ENCODE results near the gene DNAH1. TPM values are rescaled to one million over a fixed set of nuclear protein-coding genes. Genes with fewer than 3 reads are reported as not detected.

The DNAH1 gene
- total RNA-seq, 1 experiment from 2014 or later, result 5.9 TPM

GRCh38 chr3:52432225-52432624, 116.1 kb downstream of the DNAH1 start:
- Histone ChIP-seq H3K79me2 (ENCODE audit: low read depth) (no peaks in the 10 kb centered on the region), H3K9me2 (ENCODE audit: insufficient read depth) (no peaks in the 10 kb centered on the region), H3K4me1 (replicated peaks; ENCODE audit: insufficient read depth) (peaks cover 9% of the 10 kb centered on the region; the same call in 1 of the 2 replicates), H4K20me1 (ENCODE audit: insufficient read depth) (no peaks in the 10 kb centered on the region), H3F3A (ENCODE audit: insufficient read depth, low read depth) (no peaks in the 10 kb centered on the region), H3K4me2 (no peak overlapping the region), H3K4me3 (no peak overlapping the region), H3K27ac (no peak overlapping the region), H3K27me3 (ENCODE audit: insufficient read depth, low read depth) (no peaks in the 10 kb centered on the region), H3K36me3 (ENCODE audit: low read depth) (no peaks in the 10 kb centered on the region), H2AFZ (no peak overlapping the region), H3K9me3 (ENCODE audit: insufficient read depth, low read depth) (no peaks in the 10 kb centered on the region)
- no peak for DNase-seq
- ChIA-PET CTCF (interaction anchor here (0.6 kb wide), 1 partner anchor 700 kb away, joined by 3 read pairs; no protein-coding TSS in a partner anchor), POLR2A (ENCODE audit: unreplicated experiment) (interaction anchor here (0.6 kb wide), 1 partner anchor 251 kb away, joined by 51 read pairs; no protein-coding TSS in a partner anchor)
- TF ChIP-seq CTCF (conservative IDR thresholded peaks at IDR 0.05), result no peak
- TF ChIP-seq EZH2 (IDR thresholded peaks at IDR 0.05; ENCODE audit: low read depth), result no peak
- BruUV-seq (replicated peaks), result no TSS peak
- intact Hi-C loops (cut with micrococcal nuclease; ENCODE audit: unreplicated experiment), result no loop called here

GRCh38 chr3:52432691-52433141, 116.6 kb downstream of the DNAH1 start:
- Histone ChIP-seq H3K27ac (no peak overlapping the region), H3K4me2 (peak overlapping the region; percentile 8; the same call in 1 of the 2 replicates), H3K4me1 (replicated peaks; ENCODE audit: insufficient read depth) (peaks cover 9% of the 10 kb centered on the region; the same call in 1 of the 2 replicates), H4K20me1 (ENCODE audit: insufficient read depth) (no peaks in the 10 kb centered on the region), H3F3A (ENCODE audit: insufficient read depth, low read depth) (no peaks in the 10 kb centered on the region), H3K27me3 (ENCODE audit: insufficient read depth, low read depth) (no peaks in the 10 kb centered on the region), H2AFZ (no peak overlapping the region), H3K9me2 (ENCODE audit: insufficient read depth) (no peaks in the 10 kb centered on the region), H3K36me3 (ENCODE audit: low read depth) (no peaks in the 10 kb centered on the region), H3K79me2 (ENCODE audit: low read depth) (no peaks in the 10 kb centered on the region), H3K9me3 (ENCODE audit: insufficient read depth, low read depth) (no peaks in the 10 kb centered on the region), H3K4me3 (no peak overlapping the region)
- CTCF ChIA-PET, result interaction anchor here (0.9 kb wide), 1 partner anchor 13 kb away, joined by 5 read pairs; the partner anchor contains the start of gene SEMA3G
- no peak for TF ChIP-seq EZH2 (IDR thresholded peaks at IDR 0.05; ENCODE audit: low read depth)
- no peak for TF ChIP-seq CTCF (conservative IDR thresholded peaks at IDR 0.05)
- POLR2A ChIA-PET (ENCODE audit: unreplicated experiment), result no interaction called here
- intact Hi-C loops (cut with micrococcal nuclease; ENCODE audit: unreplicated experiment), result no loop called here
- no TSS peak for BruUV-seq (replicated peaks)
- no peak for DNase-seq

GRCh38 chr3:52433328-52433995, 117.3 kb downstream of the DNAH1 start:
- CTCF ChIA-PET, result interaction anchor here (0.9 kb wide), 1 partner anchor 12 kb away, joined by 5 read pairs; the partner anchor contains the start of gene SEMA3G
- Histone ChIP-seq H4K20me1 (ENCODE audit: insufficient read depth) (no peaks in the 10 kb centered on the region), H3K9me2 (ENCODE audit: insufficient read depth) (no peaks in the 10 kb centered on the region), H3K79me2 (ENCODE audit: low read depth) (no peaks in the 10 kb centered on the region), H3K4me3 (no peak overlapping the region), H3K9me3 (ENCODE audit: insufficient read depth, low read depth) (no peaks in the 10 kb centered on the region), H2AFZ (no peak overlapping the region), H3K4me2 (no peak overlapping the region), H3K27me3 (ENCODE audit: insufficient read depth, low read depth) (no peaks in the 10 kb centered on the region), H3K36me3 (ENCODE audit: low read depth) (no peaks in the 10 kb centered on the region), H3F3A (ENCODE audit: insufficient read depth, low read depth) (no peaks in the 10 kb centered on the region), H3K27ac (no peak overlapping the region), H3K4me1 (replicated peaks; ENCODE audit: insufficient read depth) (peaks cover 9% of the 10 kb centered on the region; the same call in 1 of the 2 replicates)
- BruUV-seq (replicated peaks), result no TSS peak
- intact Hi-C loops (cut with micrococcal nuclease; ENCODE audit: unreplicated experiment), result no loop called here
- DNase-seq, result no peak
- POLR2A ChIA-PET (ENCODE audit: unreplicated experiment), result no interaction called here
- no peak for TF ChIP-seq EZH2 (IDR thresholded peaks at IDR 0.05; ENCODE audit: low read depth)
- TF ChIP-seq CTCF (conservative IDR thresholded peaks at IDR 0.05), result no peak

Data from PC-9 (cell line).